Ammon's horn (tissue), 1 donor: Measurements from ENCODE around the gene RNF207.
A peak's percentile ranks its signal among the peaks of the same experiment; 100 is the strongest.

Experiments
- DNase-seq: peaks from one replicate; pipeline ENCODE4 v3.0.0-alpha.2; 2016; ENCODE audit warnings: low spot score

Gene RNF207

GRCh38 chr1:6269720-6270400 is 63.9 kb downstream of the RNF207 start:
- peak; percentile 47 for DNase-seq

DNA sequence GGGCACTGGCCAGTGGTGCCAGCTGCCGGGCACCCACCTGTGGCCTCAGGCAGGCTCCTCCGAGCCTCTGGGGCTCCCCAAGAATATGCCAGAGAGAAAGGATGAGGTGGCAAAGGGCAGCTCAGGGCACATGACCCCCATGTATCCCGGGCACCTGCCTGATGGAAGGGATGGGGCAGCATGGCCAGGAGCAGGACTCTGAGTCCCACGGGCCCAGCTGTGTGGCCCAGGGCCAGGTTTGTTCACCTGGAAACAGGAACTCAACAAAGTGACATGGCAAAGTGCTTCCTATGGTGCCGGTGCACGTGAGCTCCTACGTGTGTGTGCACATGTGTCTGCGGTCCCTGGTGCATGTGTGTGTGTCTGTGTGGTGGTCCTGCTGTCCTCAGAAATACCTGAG is 64.5 kb downstream of the RNF207 start:
- DNase-seq, result no peak
